OCI-LY7 (cell line): ENCODE data around the gene ZFYVE28.

Experiments
- CTCF ChIP-seq: fragments of 200-600 bp; sonication (generic); conservative IDR thresholded peaks from 2 replicates; pipeline ENCODE4 v1.5.1; 2014; ENCODE audit warnings: mild to moderate bottlenecking, antibody characterized with exemption, low read length, moderate library complexity, mixed read lengths
- EZH2phosphoT487 ChIP-seq: fragments of 200-600 bp; sonication (generic); IDR thresholded peaks from 2 replicates; pipeline ENCODE4 v1.6.1; 2018; ENCODE audit warnings: low read depth, borderline replicate concordance, mild to moderate bottlenecking, mixed run types, antibody characterized with exemption, low read length, moderate library complexity, mixed read lengths

- no peak for TF ChIP-seq CTCF
- no peak for TF ChIP-seq EZH2phosphoT487
Observed at GRCh38 chr4:2290974-2291704, 127.3 kb downstream of the ZFYVE28 start.
